Central memory CD4-positive, alpha-beta T cell (primary cell): ENCODE data around the gene KLHL25.

Experiments used
- DNase-seq: peaks from one replicate; pipeline ENCODE4 v3.0.0; 2022

KLHL25 gene

DNA sequence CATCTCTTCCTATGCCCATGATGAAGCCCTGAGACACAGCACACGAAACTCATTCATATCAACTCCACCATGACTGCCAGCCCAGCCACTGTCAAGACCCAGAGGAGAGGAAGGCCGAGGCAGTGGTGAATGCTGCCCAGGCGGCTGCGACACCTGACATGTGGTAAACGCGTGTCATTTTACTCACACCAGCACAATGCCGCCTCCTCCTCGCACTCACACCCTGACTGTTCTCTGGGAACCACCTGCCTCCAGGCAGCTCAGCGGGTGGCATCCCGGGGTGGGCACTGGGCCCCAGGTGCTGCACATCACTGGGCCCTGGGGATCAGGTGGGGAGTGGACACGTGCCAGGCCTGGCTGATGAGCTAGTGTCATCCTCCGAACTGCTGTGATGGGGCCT lies 21.5 kb downstream of the KLHL25 start:
- no peak for DNase-seq

DNA sequence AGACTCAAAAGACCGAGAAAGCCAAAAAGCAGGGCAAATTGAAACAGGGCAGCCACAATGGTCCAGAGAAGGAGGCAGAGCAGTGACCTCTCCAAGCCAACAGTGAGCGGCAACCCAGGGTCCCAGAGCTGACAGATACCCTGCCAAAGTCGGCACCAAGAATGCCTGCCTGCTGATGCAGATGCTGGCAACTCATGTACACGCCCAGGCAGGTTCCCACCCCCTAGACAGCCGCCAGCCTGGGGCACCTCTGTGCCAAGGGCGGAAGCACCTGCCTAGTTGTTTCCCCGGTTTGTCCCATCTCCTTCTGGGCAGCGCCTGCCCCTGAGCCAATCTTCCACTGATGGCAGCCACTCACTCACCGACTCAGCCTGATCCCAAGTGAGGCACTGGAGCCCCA lies 22.1 kb downstream of the KLHL25 start:
- DNase-seq: no peak

DNA sequence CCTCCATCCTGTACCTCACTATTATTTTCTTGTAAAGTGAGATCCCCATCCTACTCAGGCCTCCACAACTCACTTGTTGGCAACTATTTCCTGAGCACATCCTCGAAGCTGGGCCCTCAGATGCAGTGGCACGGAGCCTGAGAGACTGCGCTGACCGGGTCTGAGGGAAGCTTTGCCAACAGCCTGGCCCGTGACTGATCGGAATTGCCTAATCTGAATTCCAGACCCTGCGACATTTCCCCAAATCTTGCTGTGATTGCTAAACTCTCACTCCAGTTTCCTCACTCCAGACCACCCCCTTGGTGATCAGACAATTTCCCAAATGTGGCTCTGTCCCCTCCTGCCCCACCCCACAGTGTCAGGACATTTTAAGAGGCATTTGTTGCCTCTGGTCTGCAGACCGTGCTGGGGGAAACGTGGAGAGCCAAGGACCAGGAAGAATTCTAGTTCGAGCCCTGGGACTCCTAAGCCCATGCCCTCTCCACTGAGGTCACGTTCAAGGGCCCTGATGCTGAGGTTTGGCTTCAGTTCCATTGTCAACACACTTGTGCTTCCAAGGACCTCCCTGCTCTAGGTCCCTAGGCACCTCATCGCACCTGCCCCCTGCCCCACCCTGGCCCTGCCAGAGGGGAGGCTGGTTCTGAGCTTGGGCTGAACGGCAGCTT lies 22.8 kb downstream of the KLHL25 start:
- no peak for DNase-seq

- no peak for DNase-seq
These were observed 23.5 kb downstream of the KLHL25 start for GRCh38 chr15:85771271-85771670.

GRCh38 chr15:85770096-85771041 lies 24.4 kb downstream of the KLHL25 start:
- DNase-seq: no peak

DNA sequence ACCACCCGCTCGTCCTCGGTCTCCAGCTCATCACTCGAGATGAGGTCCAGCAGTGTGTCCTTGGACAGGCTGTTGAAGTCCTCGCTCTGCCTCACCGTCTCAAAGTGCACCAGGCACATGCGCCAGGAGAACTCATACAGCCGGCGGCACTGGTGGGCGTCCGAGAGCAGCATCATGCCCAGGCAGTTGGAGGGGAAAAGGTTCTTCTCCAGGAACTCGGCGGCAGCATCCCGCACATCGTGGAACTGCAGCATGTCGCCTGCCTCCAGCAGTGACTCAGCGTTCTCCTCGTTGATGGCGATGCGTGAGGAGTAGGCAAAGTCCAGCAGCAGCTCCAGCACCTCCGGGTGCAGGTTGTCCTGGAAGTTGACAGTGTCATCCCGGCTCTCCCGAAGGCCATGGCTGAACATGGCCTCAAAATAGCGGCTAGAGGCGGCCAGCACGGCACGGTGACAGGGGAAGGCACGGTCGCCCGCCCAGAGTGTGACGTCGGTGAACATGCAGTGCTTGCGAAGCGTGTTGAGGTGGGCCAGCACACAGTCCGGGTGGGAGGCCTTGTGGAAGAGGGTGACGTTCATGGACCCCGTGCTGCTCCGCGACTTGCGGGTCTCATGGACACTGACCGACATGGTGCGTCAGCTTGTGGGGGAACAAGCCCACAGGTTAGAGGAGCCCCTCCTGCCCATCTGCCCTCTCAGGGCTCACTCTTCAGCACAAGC lies 25.4 kb downstream of the KLHL25 start:
- DNase-seq: no peak

DNA sequence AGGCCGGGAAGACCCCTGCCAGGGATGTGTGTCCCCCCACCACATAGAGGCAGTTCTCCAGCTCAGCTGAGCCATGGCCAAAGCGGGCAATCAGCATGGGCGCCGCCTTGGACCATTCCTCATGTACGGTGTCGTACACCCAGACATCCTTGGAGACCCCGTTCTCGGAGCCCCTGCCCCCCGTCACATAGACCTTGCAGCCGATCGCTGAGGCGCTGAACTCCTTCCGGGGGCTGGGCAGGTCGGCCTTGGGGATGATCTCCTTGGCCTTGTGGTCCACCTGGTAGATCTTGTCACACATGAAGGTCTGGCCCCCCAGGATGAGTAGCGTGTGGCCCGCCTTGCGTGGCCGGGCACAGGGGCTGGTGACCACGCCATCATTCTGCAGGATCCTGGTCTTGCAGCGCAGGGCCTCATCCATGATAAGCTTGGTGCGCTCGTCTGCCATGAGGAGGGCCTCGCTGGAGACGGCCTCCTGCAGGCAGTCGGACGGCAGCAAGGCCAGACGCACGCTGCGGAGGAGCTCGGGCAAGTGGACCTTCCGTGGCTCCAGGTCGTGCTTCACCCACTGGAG lies 26.0 kb downstream of the KLHL25 start:
- no peak for DNase-seq

- no peak for DNase-seq
These were observed 26.8 kb downstream of the KLHL25 start for GRCh38 chr15:85767785-85768529.

DNA sequence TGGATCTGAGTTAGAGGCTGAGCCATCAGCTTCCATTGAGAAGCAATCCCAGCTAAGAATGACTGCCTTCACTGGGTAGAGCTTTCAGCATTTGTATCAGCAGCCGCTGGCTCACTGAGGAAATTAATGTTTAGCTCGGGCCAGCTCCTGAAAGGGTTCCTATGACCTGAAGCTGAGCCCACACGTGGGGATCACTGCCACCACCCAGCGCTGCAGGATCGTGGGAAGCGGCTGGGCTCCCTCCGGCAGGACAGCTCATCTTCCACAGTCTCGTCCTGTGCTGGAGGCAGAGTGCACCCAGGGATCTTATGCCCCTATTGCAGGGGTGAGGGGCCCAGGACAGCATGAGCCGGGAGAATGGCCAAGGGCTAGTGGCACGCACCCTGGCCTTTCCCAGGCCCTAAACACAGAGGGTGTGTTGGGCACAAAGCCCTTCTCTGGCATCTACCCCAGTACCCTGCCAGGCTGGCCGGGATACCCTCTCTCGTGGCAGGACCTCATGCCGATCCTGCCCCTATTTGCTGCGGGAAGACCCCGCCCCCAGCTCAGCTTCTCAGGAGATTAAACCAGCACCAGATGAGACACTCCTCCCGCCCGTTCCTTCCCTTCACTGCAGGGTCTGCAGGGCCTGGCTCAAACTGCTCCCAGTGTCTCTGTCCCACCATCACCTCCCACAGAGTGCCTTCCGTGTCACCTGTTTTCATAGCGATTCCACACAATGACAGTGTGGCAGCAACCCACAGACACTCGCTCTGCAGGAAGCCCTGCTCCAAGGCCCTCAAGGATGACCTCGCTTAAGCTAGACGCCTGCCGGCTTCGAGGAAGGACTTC lies 28.5 kb downstream of the KLHL25 start:
- DNase-seq: no peak

GRCh38 chr15:85764649-85765277 lies 30.0 kb downstream of the KLHL25 start:
- DNase-seq: no peak

DNA sequence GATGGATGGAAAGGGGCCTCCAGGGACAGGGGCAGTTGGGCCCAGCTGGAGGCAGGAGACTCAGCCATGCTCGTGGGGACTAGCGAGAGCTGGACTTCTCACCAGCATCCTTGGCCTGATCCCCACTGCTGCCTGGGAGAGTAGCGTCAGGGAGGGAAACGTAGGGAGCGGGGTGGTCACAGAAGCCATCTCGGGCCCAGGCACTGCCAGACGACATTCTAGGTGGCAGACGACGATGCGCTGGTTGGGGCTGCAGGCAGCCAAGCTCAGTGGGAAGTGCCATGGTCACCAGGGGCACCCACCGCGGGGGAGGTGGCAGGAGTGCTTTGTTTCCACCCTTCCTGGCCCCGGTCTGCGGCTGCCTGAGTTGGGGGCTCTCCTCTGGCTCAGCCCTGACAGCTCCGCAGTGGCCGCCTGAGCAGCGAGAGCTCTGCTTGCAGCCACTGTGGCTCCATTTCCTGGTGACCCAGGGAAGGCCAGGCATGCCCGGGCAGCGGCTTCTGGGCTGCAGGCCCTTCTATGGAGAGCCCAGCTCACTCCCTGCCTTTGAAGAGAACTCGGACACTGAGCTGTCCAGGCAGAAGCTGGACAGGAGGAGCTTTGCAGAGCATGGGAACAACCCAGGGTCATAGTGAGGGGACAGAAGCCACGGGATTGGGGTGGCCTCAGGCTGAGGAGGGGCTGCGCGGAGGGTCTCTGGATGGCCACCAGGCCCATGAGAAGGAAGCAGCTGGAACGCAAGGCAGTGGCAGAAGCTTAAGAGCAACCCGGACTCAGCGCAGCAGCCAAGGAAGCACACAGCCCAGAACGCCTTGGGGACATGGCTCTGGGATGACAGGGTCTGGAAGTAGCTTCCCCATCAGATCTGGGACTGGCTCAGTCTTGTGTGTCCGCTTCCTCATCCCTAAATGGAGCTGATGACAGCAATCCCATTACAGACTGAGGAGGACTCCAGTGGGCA lies 30.8 kb downstream of the KLHL25 start:
- no peak for DNase-seq

DNA sequence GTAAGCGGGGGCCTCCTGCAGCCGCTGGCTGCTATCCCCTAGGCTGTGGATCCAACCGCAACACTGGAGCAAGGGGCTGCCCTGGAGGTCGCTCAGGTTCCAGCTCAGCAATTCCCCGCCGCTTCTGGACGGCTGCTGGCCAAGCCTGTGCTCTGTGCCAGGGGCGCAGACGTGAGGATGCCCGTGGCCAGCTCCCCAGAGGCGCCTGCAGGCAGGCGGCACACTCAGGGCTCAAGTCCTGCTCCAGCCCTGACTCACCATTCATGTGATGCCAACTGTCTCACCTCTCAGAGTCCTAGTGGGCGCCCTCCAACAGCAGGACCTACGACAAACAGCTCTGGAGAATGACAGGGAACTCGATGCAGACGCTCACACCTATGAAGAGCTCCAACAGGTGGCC lies 31.6 kb downstream of the KLHL25 start:
- DNase-seq: no peak

DNA sequence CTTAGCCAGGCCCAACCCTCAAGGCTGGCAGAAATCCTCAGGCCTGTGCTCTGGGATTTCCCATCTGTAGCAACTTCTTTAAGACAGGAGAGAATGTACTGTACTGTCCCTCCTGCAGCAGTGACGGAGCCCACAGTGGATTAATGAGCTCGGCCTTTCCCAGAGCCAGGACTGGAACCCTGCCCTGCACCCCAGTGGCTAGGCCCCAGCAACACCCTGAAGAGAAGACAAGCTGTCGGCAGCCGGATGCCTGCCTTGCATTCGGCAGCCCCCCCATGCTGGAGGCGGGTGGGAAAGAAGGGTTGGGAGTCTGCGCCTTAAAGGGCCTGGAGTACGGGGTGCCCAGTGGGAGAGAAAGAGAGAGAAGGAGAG lies 32.0 kb downstream of the KLHL25 start:
- DNase-seq: no peak

DNA sequence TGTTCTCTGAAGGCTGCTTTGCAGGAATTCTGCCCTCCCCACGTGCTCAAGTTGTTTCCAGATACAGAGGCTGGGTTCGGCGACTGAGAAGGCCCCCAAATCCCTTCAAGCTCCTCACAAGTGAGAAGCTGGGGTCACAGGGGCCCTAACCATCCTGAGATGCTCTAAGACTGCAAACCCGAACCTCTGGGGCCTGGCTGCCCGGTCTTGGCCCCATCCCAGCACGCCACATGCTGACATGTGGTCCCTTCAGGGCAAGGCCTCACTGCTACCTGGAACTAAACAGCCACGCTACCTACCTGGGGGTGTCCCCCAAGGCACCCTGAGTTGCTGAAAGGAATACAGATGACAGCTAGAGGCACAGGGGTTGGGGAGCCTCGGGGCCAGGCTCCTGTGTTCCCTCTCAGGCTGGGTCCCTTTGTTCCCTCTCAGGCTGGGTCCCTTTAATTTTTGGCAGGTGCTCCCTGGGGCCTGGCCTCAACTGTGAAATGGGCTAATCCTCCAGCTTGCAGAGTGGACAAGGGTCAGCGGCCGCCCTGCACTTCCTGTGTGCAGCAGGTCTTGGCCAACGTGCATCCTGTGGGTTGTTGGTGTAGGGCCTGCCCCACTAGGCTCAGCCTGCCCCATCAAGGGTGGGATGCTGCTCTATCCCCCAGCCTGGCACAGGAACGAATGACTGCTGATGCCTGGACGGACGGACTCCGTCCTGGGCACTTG lies 32.5 kb downstream of the KLHL25 start:
- no peak for DNase-seq

- DNase-seq: no peak
These were observed 33.1 kb downstream of the KLHL25 start for GRCh38 chr15:85761635-85762034.

DNA sequence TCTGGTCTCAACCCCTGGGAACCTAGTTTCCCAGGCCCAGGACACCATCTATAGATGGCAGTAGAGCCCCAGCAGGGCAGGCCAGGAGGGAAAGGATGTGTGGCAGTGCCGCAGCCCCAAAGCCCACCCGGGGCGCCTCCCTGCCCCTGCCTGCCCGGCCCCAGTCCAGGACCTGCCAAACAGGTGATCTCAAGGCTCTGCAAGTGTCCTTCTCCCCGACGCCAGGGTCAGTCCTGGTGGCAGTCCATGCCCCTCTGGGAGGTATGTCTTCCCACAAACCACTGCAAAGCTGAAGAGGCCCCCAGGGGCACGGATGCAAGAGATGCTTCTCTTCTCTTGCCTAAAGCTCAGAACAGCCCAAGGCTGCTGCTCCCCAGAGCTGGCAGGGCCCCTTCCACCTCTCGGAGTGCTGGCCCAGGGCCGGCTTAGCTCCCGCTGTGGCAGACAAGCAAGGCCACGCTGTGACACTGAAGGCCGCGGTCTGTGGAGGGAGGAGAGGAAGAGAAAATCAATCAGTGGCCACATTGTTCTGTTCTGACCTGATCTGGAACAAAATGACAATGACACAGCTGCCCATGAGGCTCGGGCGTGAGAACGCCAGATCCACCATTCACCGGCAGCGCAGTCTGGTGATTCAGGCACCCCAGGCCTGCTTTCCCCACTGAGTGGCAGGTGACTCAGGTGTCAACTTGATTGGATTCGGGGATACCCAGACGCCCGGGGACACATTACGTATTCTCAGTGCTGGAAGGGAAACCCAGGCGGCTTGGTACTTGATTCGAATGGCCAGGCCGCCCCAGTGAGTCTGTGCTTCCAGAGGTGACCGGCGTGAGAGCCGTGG lies 34.0 kb downstream of the KLHL25 start:
- DNase-seq: no peak

DNA sequence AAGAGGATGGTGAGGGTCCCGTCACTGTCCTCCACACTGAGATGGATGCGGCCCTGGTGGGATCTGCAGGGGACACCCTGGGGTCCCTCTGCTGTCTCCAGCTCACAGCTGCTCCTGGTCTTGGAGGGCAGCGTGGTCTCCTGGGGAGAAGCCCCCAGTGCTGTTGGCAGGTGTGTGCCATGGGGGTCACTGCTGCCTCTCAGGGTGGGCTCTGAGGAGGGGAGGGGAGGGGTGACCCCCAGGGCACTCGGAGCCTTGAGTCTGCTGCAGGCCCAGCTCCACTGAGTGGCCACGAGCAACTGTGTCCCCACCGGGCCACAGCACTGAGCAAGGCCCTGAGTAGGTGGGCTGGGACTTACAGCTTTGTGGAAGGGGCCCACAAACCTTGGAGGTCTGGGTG lies 34.7 kb downstream of the KLHL25 start:
- DNase-seq: no peak

- DNase-seq: no peak
These were observed 35.3 kb downstream of the KLHL25 start for GRCh38 chr15:85759376-85759775.
